A549 (cell line): ENCODE measurements around the gene TENM3. TPM values are rescaled to one million over a fixed set of nuclear protein-coding genes. Genes with fewer than 3 reads are reported as not detected.

ENCODE experiments used
- ATAC-seq, 2 experiments: fragments of 200-7000 bp in 1 of 2; fragments of >200 bp in 1 of 2; cut with Nextera tagmentation in 1 of 2; cut with Tn5 transposase in 1 of 2; 3 replicates each; pipeline versions ENCODE4 v1.8.0 to v1.9.1; 2018 to 2020; ENCODE audit warnings: mild to moderate bottlenecking in 1 of 2, moderate library complexity in 1 of 2
- CTCF ChIA-PET: fragments of 300-600 bp; sonication (Branson Sonifier 250); formaldehyde crosslinking; extraction: SDS; loops from one replicate; lab custom pipeline; 2021; ENCODE audit warnings: antibody characterized with exemption, inconsistent platforms; lab: Yijun Ruan, JAX
- POLR2A ChIA-PET: fragments of 350-600 bp; formaldehyde crosslinking; extraction: SDS; loops from one replicate; lab custom pipeline; 2021; ENCODE audit warnings: antibody characterized with exemption, inconsistent platforms; lab: Yijun Ruan, JAX
- DNase-seq, 2 experiments: peaks; one replicate each; pipeline versions ENCODE4 v3.0.0 to v3.0.0-alpha.2; 2011 to 2016; ENCODE audit warnings: low read depth in 1 of 2, low spot score in 1 of 2
- FAIRE-seq: peaks from 2 replicates; lab custom pipeline; 2011; peaks lifted over from hg19 to GRCh38; lab: Jason Lieb, UNC
- H3K27ac ChIP-seq, 2 experiments: fragments of >200 bp; sonication (Bioruptor Twin); formaldehyde crosslinking; 3 replicates each; pipeline ENCODE4 v1.5.1; 2016 to 2017
- H3K4me1 ChIP-seq: fragments of >200 bp; sonication (Bioruptor Twin); formaldehyde crosslinking; 3 replicates; pipeline ENCODE4 v1.6.1; 2016
- H3K4me2 ChIP-seq: fragments of >200 bp; sonication (Bioruptor Twin); formaldehyde crosslinking; 3 replicates; pipeline ENCODE4 v1.6.1; 2016
- H3K4me3 ChIP-seq: fragments of >200 bp; sonication (Bioruptor Twin); formaldehyde crosslinking; 3 replicates; pipeline ENCODE4 v1.5.1; 2016
- H3K9me3 ChIP-seq: fragments of >200 bp; sonication (Bioruptor Twin); formaldehyde crosslinking; 3 replicates; pipeline ENCODE4 v1.6.1; 2016
- CBX2 ChIP-seq: fragments of 200-600 bp; sonication (generic); IDR thresholded peaks from 2 replicates; pipeline ENCODE4 v1.6.1; 2016; ENCODE audit warnings: low read depth, mild to moderate bottlenecking, borderline replicate concordance
- CEBPB ChIP-seq, 2 experiments: fragments of >200 bp in 1 of 2; sonication (Bioruptor Twin) in 1 of 2; formaldehyde crosslinking in 1 of 2; IDR thresholded peaks; 2 replicates each; pipeline ENCODE4 v1.6.1; 2012 to 2016
- CHD2 ChIP-seq: fragments of 150-350 bp; IDR thresholded peaks from 2 replicates; pipeline ENCODE4 v1.6.1; 2014; ENCODE audit warnings: low read length; ENCODE audit not compliant: partially characterized antibody
- EHF ChIP-seq: fragments of 250-450 bp; sonication (Bioruptor Pico); IDR thresholded peaks from 2 replicates; pipeline ENCODE4 v1.5.0; 2020; ENCODE audit warnings: mild to moderate bottlenecking
- EHMT2 ChIP-seq: fragments of 200-600 bp; sonication (generic); IDR thresholded peaks from 2 replicates; pipeline ENCODE4 v1.6.1; 2016; ENCODE audit warnings: antibody characterized with exemption, low read depth, mild to moderate bottlenecking, moderate library complexity
- ESRRA ChIP-seq: fragments of 150-350 bp; IDR thresholded peaks from 2 replicates; pipeline ENCODE4 v1.6.1; 2014; ENCODE audit warnings: mild to moderate bottlenecking, low read length, borderline replicate concordance
- FOXS1 ChIP-seq: fragments of 250-450 bp; sonication (Bioruptor Pico); IDR thresholded peaks from 2 replicates; pipeline ENCODE4 v1.5.0; 2020; ENCODE audit warnings: mild to moderate bottlenecking, moderate library complexity
- HDAC2 ChIP-seq: fragments of 200-600 bp; sonication (generic); IDR thresholded peaks from 2 replicates; pipeline ENCODE4 v1.6.1; 2016
- HOXA7 ChIP-seq: fragments of 250-450 bp; sonication (Bioruptor Pico); IDR thresholded peaks from 2 replicates; pipeline ENCODE4 v1.5.0; 2020; ENCODE audit warnings: mild to moderate bottlenecking, moderate library complexity
- HOXB5 ChIP-seq: fragments of 250-450 bp; sonication (Bioruptor Pico); IDR thresholded peaks from 2 replicates; pipeline ENCODE4 v1.5.0; 2020; ENCODE audit warnings: mild to moderate bottlenecking, moderate library complexity
- JUN ChIP-seq, 2 experiments: fragments of >200 bp; sonication (Bioruptor Twin); formaldehyde crosslinking; IDR thresholded peaks; 2 replicates in 1 of 2; 3 replicates in 1 of 2; pipeline ENCODE4 v1.6.1; 2016 to 2017
- KDM1A ChIP-seq: fragments of 200-600 bp; sonication (generic); IDR thresholded peaks from 2 replicates; pipeline ENCODE4 v1.6.1; 2016; ENCODE audit warnings: low read depth, mild to moderate bottlenecking
- KDM5A ChIP-seq: fragments of 200-600 bp; sonication (generic); IDR thresholded peaks from 2 replicates; pipeline ENCODE4 v1.6.1; 2016; ENCODE audit warnings: antibody characterized with exemption, mild to moderate bottlenecking
- MAZ ChIP-seq: fragments of 150-350 bp; IDR thresholded peaks from 2 replicates; pipeline ENCODE4 v1.6.1; 2014; ENCODE audit warnings: antibody characterized with exemption, low read depth, low read length, borderline replicate concordance
- NPAS2 ChIP-seq: fragments of 250-450 bp; sonication (Bioruptor Pico); IDR thresholded peaks from 2 replicates; pipeline ENCODE4 v1.8.0; 2022; ENCODE audit warnings: mild to moderate bottlenecking, moderate library complexity, borderline replicate concordance
- POLR2A ChIP-seq: IDR thresholded peaks from 2 replicates; pipeline ENCODE4 v1.6.1; 2012; ENCODE audit warnings: mild to moderate bottlenecking, low read length
- RAD21 ChIP-seq, 2 experiments: fragments of >200 bp in 1 of 2; sonication (Bioruptor Twin) in 1 of 2; formaldehyde crosslinking in 1 of 2; IDR thresholded peaks in 1 of 2; conservative IDR thresholded peaks in 1 of 2; 2 replicates in 1 of 2; 3 replicates in 1 of 2; pipeline ENCODE4 v1.6.1; 2012 to 2018; ENCODE audit warnings: inconsistent platforms in 1 of 2
- RCOR1 ChIP-seq: fragments of 150-350 bp; IDR thresholded peaks from 2 replicates; pipeline ENCODE4 v1.6.1; 2014; ENCODE audit warnings: antibody characterized with exemption, low read length, low read depth
- SREBF2 ChIP-seq: fragments of 450-650 bp; IDR thresholded peaks from 2 replicates; pipeline ENCODE4 v1.6.1; 2014; ENCODE audit warnings: mild to moderate bottlenecking, moderate library complexity
- TFCP2L1 ChIP-seq: fragments of 250-450 bp; sonication (Bioruptor Pico); IDR thresholded peaks from 2 replicates; pipeline ENCODE4 v1.5.0; 2021; ENCODE audit warnings: mild to moderate bottlenecking
- TP53 ChIP-seq: fragments of 250-450 bp; sonication (Bioruptor Pico); IDR thresholded peaks from 2 replicates; pipeline ENCODE4 v1.5.0; 2021; ENCODE audit warnings: mild to moderate bottlenecking, moderate library complexity
- ZFP36 ChIP-seq: fragments of 450-650 bp; IDR thresholded peaks from 2 replicates; pipeline ENCODE4 v1.6.1; 2014; ENCODE audit warnings: borderline replicate concordance; ENCODE audit not compliant: partially characterized antibody
- WGBS: methylation state at CpG from one replicate; pipeline ENCODE4 v1.1.6; 2017; ENCODE audit errors: missing lambda C conversion rate; 5-methylcytosine and 5-hydroxymethylcytosine counted together
- polyA plus RNA-seq, 4 experiments: library from polyadenylated mRNA; depleted of rRNA in 3 of 4; stranded (reverse); fragments of >200 nt; fragmentation: RNase III in 1 of 4; extraction: RNeasy Plus Mini Kit Qiagen cat#74134 plus additional on column Dnase treatment in 1 of 4; gene quantifications; 2 replicates in 3 of 4; 3 replicates in 1 of 4; pipeline ENCODE4 v1.2.3, GENCODE V29; 2011 to 2017
- TF ChIP-seq, protein P1 (sequence below): fragments of >200 bp; sonication (Bioruptor Twin); formaldehyde crosslinking; IDR thresholded peaks from 2 replicates; pipeline ENCODE4 v1.6.1; 2016
- TF ChIP-seq, protein P2 (sequence below): fragments of 200-600 bp; sonication (generic); IDR thresholded peaks from 2 replicates; pipeline ENCODE4 v1.6.1; 2016; ENCODE audit warnings: antibody characterized with exemption, mild to moderate bottlenecking, moderate library complexity
- TF ChIP-seq, protein P3 (sequence below): IDR thresholded peaks from 2 replicates; pipeline ENCODE4 v1.6.1; 2012
- TF ChIP-seq, protein P4 (sequence below): fragments of 250-450 bp; sonication (Bioruptor Pico); IDR thresholded peaks from 2 replicates; pipeline ENCODE4 v1.5.0; 2020; ENCODE audit warnings: low read depth, mild to moderate bottlenecking, moderate library complexity
- TF ChIP-seq, protein P5 (sequence below): fragments of 150-350 bp; IDR thresholded peaks from 2 replicates; pipeline ENCODE4 v1.6.1; 2014; ENCODE audit warnings: low read depth, mild to moderate bottlenecking, low read length

The TENM3 gene
- polyA plus RNA-seq, 2 of the 4 experiments (the other 2 are of a cell fraction): 2.4 to 7.3 TPM

DNA sequence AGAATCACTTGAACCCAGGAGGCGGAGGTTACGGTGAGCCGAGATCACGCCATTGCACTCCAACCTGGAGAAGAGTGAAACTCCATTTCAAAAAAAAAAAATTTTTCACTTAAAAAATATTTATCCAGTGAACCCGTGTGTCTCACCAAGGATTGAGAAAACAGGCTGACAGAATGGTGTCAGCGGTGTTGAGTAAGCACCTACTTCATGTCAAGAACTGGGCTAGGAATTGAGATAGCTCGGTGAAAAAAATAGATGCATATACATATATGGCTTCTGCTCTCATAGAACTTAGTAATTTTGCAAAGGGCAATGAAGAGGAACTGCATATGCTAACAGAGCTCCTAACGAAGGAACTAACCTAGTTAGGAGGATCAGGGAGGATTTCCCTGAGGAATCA is 297.3 kb downstream of the TENM3 start (continued):
- TF ChIP-seq JUN (IDR thresholded peaks at IDR 0.05) (no peak), HOXA7 (CRISPR knock-in tag) (no peak), KDM1A (no peak)

DNA sequence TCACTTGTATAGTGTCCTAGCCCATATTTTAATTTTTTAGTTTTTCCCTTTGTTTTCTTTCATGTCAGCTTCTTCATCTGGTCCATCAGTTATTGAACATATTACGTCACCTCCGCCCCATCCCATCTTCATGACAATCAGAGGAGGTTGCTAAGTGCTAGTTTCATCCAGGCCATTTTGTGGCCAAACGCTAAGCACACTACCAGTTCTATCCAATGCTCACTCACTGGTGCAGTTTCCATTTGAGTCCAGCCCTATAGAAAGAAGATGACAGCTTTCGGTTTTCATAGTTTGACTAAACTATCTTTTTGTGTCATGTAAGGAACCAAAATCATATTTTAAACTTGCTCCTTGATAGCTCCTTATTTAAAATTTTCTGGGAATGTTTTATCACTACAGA is 304.2 kb downstream of the TENM3 start:
- no peak for FAIRE-seq
- WGBS: 45% methylated on average over 4 of the region's 4 CpGs
- no peak for ATAC-seq
- no peak for DNase-seq
- H3K9me3 ChIP-seq: no peaks in the 10 kb centered on the region
- no peak overlapping the region for H3K4me2 ChIP-seq
- H3K4me1 ChIP-seq: no peaks in the 10 kb centered on the region
- TF ChIP-seq KDM5A (no peak), EHMT2 (no peak), NPAS2 (CRISPR knock-in tag) (no peak), SREBF2 (no peak), KDM1A (no peak), CHD2 (no peak), TP53 (no peak), FOXS1 (CRISPR knock-in tag) (no peak), CEBPB (IDR thresholded peaks at IDR 0.05) (no peak), TFCP2L1 (no peak), HOXB5 (CRISPR knock-in tag) (no peak), RAD21 (conservative IDR thresholded peaks at IDR 0.05 in 1 of 2, IDR thresholded peaks at IDR 0.05 in 1 of 2) (no peak), ESRRA (no peak), HDAC2 (no peak), POLR2A (no peak)
- TF ChIP-seq, protein P1, sequence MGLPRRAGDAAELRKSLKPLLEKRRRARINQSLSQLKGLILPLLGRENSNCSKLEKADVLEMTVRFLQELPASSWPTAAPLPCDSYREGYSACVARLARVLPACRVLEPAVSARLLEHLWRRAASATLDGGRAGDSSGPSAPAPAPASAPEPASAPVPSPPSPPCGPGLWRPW: no peak
- TF ChIP-seq, protein P2, sequence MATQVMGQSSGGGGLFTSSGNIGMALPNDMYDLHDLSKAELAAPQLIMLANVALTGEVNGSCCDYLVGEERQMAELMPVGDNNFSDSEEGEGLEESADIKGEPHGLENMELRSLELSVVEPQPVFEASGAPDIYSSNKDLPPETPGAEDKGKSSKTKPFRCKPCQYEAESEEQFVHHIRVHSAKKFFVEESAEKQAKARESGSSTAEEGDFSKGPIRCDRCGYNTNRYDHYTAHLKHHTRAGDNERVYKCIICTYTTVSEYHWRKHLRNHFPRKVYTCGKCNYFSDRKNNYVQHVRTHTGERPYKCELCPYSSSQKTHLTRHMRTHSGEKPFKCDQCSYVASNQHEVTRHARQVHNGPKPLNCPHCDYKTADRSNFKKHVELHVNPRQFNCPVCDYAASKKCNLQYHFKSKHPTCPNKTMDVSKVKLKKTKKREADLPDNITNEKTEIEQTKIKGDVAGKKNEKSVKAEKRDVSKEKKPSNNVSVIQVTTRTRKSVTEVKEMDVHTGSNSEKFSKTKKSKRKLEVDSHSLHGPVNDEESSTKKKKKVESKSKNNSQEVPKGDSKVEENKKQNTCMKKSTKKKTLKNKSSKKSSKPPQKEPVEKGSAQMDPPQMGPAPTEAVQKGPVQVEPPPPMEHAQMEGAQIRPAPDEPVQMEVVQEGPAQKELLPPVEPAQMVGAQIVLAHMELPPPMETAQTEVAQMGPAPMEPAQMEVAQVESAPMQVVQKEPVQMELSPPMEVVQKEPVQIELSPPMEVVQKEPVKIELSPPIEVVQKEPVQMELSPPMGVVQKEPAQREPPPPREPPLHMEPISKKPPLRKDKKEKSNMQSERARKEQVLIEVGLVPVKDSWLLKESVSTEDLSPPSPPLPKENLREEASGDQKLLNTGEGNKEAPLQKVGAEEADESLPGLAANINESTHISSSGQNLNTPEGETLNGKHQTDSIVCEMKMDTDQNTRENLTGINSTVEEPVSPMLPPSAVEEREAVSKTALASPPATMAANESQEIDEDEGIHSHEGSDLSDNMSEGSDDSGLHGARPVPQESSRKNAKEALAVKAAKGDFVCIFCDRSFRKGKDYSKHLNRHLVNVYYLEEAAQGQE: no peak
- ChIA-PET CTCF (no interaction called here), POLR2A (no interaction called here)
- H3K27ac ChIP-seq: no peak overlapping the region
- H3K4me3 ChIP-seq: no peak overlapping the region

DNA sequence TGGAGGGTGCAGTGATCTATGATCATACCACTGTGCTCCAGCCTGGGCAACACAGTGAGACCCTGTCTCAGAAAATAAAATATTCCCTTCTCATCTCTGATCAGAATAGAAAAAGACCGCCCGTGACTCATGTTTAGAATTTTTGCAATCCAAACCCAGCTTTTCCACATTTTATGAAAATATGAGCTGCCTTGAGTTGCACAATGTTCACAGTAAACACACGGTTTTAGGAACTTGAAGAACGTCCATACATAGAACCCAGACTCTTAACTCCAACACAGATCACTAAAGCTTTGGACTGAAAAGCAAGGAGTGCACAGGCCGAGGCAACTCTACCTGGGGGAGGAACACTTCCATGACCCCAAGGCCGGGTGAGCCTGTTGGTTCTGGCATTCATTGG is 305.0 kb downstream of the TENM3 start:
- no peak for FAIRE-seq
- H3K4me3 ChIP-seq: no peak overlapping the region
- ChIA-PET CTCF (no interaction called here), POLR2A (no interaction called here)
- no peak for DNase-seq
- no peak for ATAC-seq
- TF ChIP-seq CEBPB (IDR thresholded peaks at IDR 0.05) (no peak), EHF (CRISPR knock-in tag) (no peak), RCOR1 (no peak), MAZ (no peak), CBX2 (no peak), KDM5A (no peak), JUN (IDR thresholded peaks at IDR 0.05) (no peak), ZFP36 (no peak), HOXA7 (CRISPR knock-in tag) (no peak), TFCP2L1 (no peak)
- TF ChIP-seq, protein P3, sequence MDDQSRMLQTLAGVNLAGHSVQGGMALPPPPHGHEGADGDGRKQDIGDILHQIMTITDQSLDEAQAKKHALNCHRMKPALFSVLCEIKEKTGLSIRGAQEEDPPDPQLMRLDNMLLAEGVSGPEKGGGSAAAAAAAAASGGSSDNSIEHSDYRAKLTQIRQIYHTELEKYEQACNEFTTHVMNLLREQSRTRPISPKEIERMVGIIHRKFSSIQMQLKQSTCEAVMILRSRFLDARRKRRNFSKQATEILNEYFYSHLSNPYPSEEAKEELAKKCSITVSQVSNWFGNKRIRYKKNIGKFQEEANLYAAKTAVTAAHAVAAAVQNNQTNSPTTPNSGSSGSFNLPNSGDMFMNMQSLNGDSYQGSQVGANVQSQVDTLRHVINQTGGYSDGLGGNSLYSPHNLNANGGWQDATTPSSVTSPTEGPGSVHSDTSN: no peak
- TF ChIP-seq, protein P4, sequence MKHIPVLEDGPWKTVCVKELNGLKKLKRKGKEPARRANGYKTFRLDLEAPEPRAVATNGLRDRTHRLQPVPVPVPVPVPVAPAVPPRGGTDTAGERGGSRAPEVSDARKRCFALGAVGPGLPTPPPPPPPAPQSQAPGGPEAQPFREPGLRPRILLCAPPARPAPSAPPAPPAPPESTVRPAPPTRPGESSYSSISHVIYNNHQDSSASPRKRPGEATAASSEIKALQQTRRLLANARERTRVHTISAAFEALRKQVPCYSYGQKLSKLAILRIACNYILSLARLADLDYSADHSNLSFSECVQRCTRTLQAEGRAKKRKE (CRISPR knock-in tag): no peak
- TF ChIP-seq, protein P5, sequence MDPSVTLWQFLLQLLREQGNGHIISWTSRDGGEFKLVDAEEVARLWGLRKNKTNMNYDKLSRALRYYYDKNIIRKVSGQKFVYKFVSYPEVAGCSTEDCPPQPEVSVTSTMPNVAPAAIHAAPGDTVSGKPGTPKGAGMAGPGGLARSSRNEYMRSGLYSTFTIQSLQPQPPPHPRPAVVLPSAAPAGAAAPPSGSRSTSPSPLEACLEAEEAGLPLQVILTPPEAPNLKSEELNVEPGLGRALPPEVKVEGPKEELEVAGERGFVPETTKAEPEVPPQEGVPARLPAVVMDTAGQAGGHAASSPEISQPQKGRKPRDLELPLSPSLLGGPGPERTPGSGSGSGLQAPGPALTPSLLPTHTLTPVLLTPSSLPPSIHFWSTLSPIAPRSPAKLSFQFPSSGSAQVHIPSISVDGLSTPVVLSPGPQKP: no peak
- no peaks in the 10 kb centered on the region for H3K9me3 ChIP-seq
- H3K4me1 ChIP-seq: no peaks in the 10 kb centered on the region
- H3K4me2 ChIP-seq: no peak overlapping the region
- WGBS: 20% methylated on average over 6 of the region's 6 CpGs
- H3K27ac ChIP-seq: no peak overlapping the region
